OCI-LY1 (cell line): ENCODE results near the gene MFSD6.

Experiments used
- EZH2 ChIP-seq: fragments of 200-600 bp; sonication (generic), shearing (Covaris generic); IDR thresholded peaks from 2 replicates; pipeline ENCODE4 v1.8.0; 2017; ENCODE audit warnings: borderline replicate concordance, mixed run types, mild to moderate bottlenecking, antibody characterized with exemption, low read length, moderate library complexity, mixed read lengths
- TF ChIP-seq, protein P1 (sequence below): fragments of 200-600 bp; sonication (generic), shearing (Covaris generic); IDR thresholded peaks from 2 replicates; pipeline ENCODE4 v1.5.1; 2017; ENCODE audit warnings: mild to moderate bottlenecking, antibody characterized with exemption, low read length, moderate library complexity, mixed read lengths

GRCh38 chr2:190410166-190410565 lies 2.0 kb downstream of the MFSD6 start:
- TF ChIP-seq, protein P1, sequence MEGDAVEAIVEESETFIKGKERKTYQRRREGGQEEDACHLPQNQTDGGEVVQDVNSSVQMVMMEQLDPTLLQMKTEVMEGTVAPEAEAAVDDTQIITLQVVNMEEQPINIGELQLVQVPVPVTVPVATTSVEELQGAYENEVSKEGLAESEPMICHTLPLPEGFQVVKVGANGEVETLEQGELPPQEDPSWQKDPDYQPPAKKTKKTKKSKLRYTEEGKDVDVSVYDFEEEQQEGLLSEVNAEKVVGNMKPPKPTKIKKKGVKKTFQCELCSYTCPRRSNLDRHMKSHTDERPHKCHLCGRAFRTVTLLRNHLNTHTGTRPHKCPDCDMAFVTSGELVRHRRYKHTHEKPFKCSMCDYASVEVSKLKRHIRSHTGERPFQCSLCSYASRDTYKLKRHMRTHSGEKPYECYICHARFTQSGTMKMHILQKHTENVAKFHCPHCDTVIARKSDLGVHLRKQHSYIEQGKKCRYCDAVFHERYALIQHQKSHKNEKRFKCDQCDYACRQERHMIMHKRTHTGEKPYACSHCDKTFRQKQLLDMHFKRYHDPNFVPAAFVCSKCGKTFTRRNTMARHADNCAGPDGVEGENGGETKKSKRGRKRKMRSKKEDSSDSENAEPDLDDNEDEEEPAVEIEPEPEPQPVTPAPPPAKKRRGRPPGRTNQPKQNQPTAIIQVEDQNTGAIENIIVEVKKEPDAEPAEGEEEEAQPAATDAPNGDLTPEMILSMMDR = no peak
- TF ChIP-seq EZH2 = no peak
